ENCODE data around the gene RAB43.
"Not testable (repeated sequence)": the region's sequence is repeated elsewhere in the genome, so short reads cannot be mapped to it uniquely, and the experiment has no call there.

RAB43 gene

GRCh38 chr3:129121016-129121791 is 400 bp downstream of the RAB43 start:
- no peak for DNase-seq (ENCODE audit: low read depth)

GRCh38 chr3:129120254-129121004 is 1.2 kb downstream of the RAB43 start:
- peak; percentile 87 for DNase-seq (ENCODE audit: low read depth)

GRCh38 chr3:129119365-129120100 is 2.1 kb downstream of the RAB43 start:
- DNase-seq (ENCODE audit: low read depth) = no peak

GRCh38 chr3:129118745-129119144 is 2.9 kb downstream of the RAB43 start:
- no peak for DNase-seq (ENCODE audit: low read depth)

GRCh38 chr3:129117134-129117533 is 4.5 kb downstream of the RAB43 start:
- no peak for DNase-seq (ENCODE audit: low read depth)

- DNase-seq (ENCODE audit: low read depth) = no peak
These were observed 5.1 kb downstream of the RAB43 start for GRCh38 chr3:129116482-129116946.

GRCh38 chr3:129114455-129114854 is 7.1 kb downstream of the RAB43 start:
- no peak for DNase-seq (ENCODE audit: low read depth)

GRCh38 chr3:129112308-129113052 is 9.1 kb downstream of the RAB43 start:
- DNase-seq (ENCODE audit: low read depth) = no peak

GRCh38 chr3:129111076-129111780 is 10.4 kb downstream of the RAB43 start:
- DNase-seq (ENCODE audit: low read depth) = not testable (repeated sequence)

GRCh38 chr3:129107793-129108192 is 13.8 kb downstream of the RAB43 start:
- no peak for DNase-seq (ENCODE audit: low read depth)

GRCh38 chr3:129106866-129107565 is 14.6 kb downstream of the RAB43 start:
- DNase-seq (ENCODE audit: low read depth) = no peak

GRCh38 chr3:129106320-129106719 is 15.3 kb downstream of the RAB43 start:
- no peak for DNase-seq (ENCODE audit: low read depth)

GRCh38 chr3:129105862-129106261 is 15.7 kb downstream of the RAB43 start:
- no peak for DNase-seq (ENCODE audit: low read depth)

GRCh38 chr3:129104498-129105079 is 17.0 kb downstream of the RAB43 start:
- no peak for DNase-seq (ENCODE audit: low read depth)

GRCh38 chr3:129104051-129104450 is 17.6 kb downstream of the RAB43 start:
- no peak for DNase-seq (ENCODE audit: low read depth)

- DNase-seq (ENCODE audit: low read depth) = no peak
These were observed 18.3 kb downstream of the RAB43 start for GRCh38 chr3:129103296-129103695.

- no peak for DNase-seq (ENCODE audit: low read depth)
These were observed 20.1 kb downstream of the RAB43 start for GRCh38 chr3:129101370-129102138.

GRCh38 chr3:129100274-129100673 is 21.3 kb downstream of the RAB43 start:
- no peak for DNase-seq (ENCODE audit: low read depth)

GRCh38 chr3:129095285-129095684 is 26.3 kb downstream of the RAB43 start:
- DNase-seq (ENCODE audit: low read depth) = no peak
